ENCODE results near the gene TP53BP2. TPM values are rescaled to one million over a fixed set of nuclear protein-coding genes. Genes with fewer than 3 reads are reported as not detected.
"Not testable (repeated sequence)": the region's sequence is repeated elsewhere in the genome, so short reads cannot be mapped to it uniquely, and the experiment has no call there.

TP53BP2 gene
- total RNA-seq, 2 experiments from 2014 or later, result 28.3 to 34.5 TPM

DNA sequence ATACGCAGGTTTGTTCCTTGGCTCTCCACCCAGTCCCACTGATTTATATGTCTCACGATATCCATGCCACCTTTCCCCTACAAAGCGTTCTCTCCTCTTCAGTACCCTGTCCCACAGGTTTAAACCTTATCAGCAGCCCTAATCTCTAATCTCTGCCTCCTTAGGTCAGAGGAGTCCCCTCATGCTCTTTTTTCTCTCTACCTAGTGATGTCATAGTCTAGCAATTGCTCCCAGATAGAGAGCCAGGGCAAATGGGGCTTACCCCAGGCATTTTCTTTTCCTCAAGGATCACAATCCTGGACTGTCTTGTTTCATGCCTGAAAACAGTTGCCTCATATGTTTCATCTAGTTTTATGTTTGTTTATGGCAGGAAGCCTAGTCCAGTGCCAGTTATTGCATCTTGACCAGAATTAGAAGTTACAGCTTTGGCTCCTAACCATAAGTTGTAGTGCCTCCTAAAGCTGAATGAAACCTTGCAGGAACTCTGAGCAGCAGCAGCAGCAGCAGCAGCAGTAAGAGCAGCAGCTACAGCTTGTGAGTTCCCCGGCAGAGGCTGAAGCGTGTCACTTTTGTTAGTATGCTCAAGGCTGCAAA is 26.7 kb upstream of the TP53BP2 start:
- Mint-ChIP-seq H3K4me1 (ENCODE audit: low read depth) (no peaks in the 10 kb centered on the region), H3K9me3 (no peaks in the 10 kb centered on the region), H3K27ac (no peak overlapping the region), H3K27me3 (peaks cover 15% of the 10 kb centered on the region), H3K36me3 (ENCODE audit: low read depth) (no peaks in the 10 kb centered on the region), H3K4me3 (no peak overlapping the region)
- DNase-seq (no peak), ATAC-seq (no peak)
- ChIA-PET POLR2A (interaction anchor here (0.6 kb wide), 1 partner anchor 115 kb away, joined by 3 read pairs; no protein-coding TSS in a partner anchor), CTCF (interaction anchor here (1.0 to 1.3 kb wide), 2 partner anchors 60 to 123 kb away, joined by 4 read pairs; no protein-coding TSS in a partner anchor)
- intact Hi-C loops (cut with micrococcal nuclease), result no loop called here
- TF ChIP-seq CTCF (IDR thresholded peaks at IDR 0.05), result no peak

DNA sequence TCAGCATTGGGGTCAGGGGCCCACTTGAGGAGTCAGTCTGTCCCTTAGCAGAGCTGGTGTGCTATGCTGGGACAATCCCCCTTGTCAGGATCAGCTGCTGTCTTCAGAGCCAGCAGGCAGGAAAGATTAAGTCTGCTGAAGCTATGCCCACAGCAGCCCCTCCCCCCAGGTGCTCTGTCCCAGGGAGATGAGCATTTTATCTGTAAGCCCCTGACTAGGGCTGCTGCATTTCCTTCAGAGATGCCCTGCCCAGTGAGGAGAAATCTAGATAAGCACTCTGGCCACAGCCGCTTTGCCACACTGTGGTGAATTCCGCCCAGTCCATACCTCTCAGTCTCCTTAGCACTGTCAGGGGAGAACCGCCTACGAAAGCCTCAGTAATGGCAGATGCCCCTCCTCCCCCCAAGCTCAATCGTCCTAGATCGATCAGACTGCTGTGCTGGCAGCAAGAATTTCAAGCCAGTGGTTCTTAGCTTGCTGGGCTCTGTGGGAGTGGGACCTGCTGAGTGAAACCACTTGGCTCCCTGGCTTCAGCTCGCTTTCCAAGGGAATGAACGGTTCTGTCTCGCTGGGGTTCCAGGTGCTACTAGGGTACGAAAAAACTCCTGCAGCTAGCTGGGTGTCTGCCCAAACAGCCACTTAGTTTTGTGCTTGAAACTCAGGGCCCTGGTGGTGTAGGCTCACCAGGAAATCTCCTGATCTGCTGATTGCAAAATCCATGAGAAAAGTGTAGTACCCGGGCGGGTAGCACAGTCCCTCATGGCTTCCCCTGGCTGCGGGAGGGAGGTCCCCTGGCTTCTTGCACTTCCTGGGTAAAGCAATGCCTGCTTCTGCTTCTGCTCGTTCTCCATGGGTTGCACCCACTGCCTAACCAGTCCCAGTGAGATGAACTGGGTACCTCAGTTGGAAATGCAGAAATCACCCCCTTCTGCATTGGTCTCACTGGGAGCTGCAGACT is 25.1 kb upstream of the TP53BP2 start:
- no peaks in the 10 kb centered on the region for H3K36me3 Mint-ChIP-seq (ENCODE audit: low read depth)
- ATAC-seq, result no peak

GRCh38 chr1:223864599-223865368 is 19.0 kb upstream of the TP53BP2 start:
- H3K4me1 Mint-ChIP-seq (ENCODE audit: low read depth); H3K27ac Mint-ChIP-seq; H3K36me3 Mint-ChIP-seq (ENCODE audit: low read depth); DNase-seq; H3K9me3 Mint-ChIP-seq; intact Hi-C loops (cut with micrococcal nuclease); H3K4me3 Mint-ChIP-seq; POLR2A ChIA-PET; ATAC-seq: not testable (repeated sequence)
- H3K27me3 Mint-ChIP-seq, result peaks cover 20% of the 10 kb centered on the region
- CTCF ChIA-PET, result interaction anchor here (0.7 kb wide), 1 partner anchor 115 kb away, joined by 3 read pairs; no protein-coding TSS in a partner anchor

More for the DNA sequence above, 25.1 kb upstream of the TP53BP2 start:
- ChIA-PET CTCF (no interaction called here), POLR2A (no interaction called here)
- no peak overlapping the region for H3K4me3 Mint-ChIP-seq
- TF ChIP-seq CTCF (IDR thresholded peaks at IDR 0.05), result no peak
- intact Hi-C loops (cut with micrococcal nuclease), result no loop called here
- no peaks in the 10 kb centered on the region for H3K4me1 Mint-ChIP-seq (ENCODE audit: low read depth)
- no peaks in the 10 kb centered on the region for H3K9me3 Mint-ChIP-seq
- DNase-seq, result no peak
- H3K27me3 Mint-ChIP-seq, result peaks cover 24% of the 10 kb centered on the region
- H3K27ac Mint-ChIP-seq, result no peak overlapping the region

GRCh38 chr1:223864084-223864483 is 18.3 kb upstream of the TP53BP2 start:
- CTCF ChIA-PET, result interaction anchor here (0.7 kb wide), 1 partner anchor 115 kb away, joined by 3 read pairs; no protein-coding TSS in a partner anchor
- Mint-ChIP-seq H3K27ac (no peak overlapping the region), H3K9me3 (no peaks in the 10 kb centered on the region), H3K27me3 (peaks cover 21% of the 10 kb centered on the region), H3K36me3 (ENCODE audit: low read depth) (no peaks in the 10 kb centered on the region), H3K4me3 (no peak overlapping the region), H3K4me1 (ENCODE audit: low read depth) (peaks cover 4% of the 10 kb centered on the region)
- intact Hi-C loops (cut with micrococcal nuclease), result no loop called here
- ATAC-seq (no peak), DNase-seq (no peak)
- POLR2A ChIA-PET, result no interaction called here
- no peak for TF ChIP-seq CTCF (IDR thresholded peaks at IDR 0.05)

DNA sequence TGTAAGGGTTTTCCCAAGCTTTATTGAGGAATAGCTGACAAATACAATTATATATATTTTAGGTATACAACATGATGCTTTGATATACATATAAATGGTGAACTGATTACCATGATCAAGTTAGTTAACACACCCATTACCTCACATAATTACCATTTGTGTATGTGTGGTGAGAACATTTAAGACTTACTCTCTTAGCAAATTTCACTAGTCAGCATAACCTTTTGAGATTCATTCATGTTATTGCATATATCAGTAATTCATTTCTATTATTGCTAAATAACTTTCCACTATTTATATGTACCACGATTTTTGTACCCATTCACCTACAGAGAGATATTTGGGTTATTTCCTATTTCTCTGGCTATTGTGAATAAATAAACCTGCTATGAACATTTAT is 16.2 kb upstream of the TP53BP2 start:
- Mint-ChIP-seq H3K4me1 (ENCODE audit: low read depth) (peaks cover 4% of the 10 kb centered on the region), H3K9me3 (no peaks in the 10 kb centered on the region), H3K27me3 (peaks cover 14% of the 10 kb centered on the region), H3K27ac (no peak overlapping the region), H3K4me3 (no peak overlapping the region), H3K36me3 (ENCODE audit: low read depth) (no peaks in the 10 kb centered on the region)
- POLR2A ChIA-PET, result interaction anchor here (1.4 kb wide), 1 partner anchor 37 kb away, joined by 3 read pairs; no protein-coding TSS in a partner anchor
- ATAC-seq (no peak), DNase-seq (no peak)
- CTCF ChIA-PET, result no interaction called here
- intact Hi-C loops (cut with micrococcal nuclease), result no loop called here
- no peak for TF ChIP-seq CTCF (IDR thresholded peaks at IDR 0.05)

Data from activated CD8-positive, alpha-beta T cell treated with anti-CD3 and anti-CD28 coated beads for 36 hours (primary cell).